ENCODE results near the gene SAXO2.
"Not testable (repeated sequence)": the region's sequence is repeated elsewhere in the genome, so short reads cannot be mapped to it uniquely, and the experiment has no call there.

DNA sequence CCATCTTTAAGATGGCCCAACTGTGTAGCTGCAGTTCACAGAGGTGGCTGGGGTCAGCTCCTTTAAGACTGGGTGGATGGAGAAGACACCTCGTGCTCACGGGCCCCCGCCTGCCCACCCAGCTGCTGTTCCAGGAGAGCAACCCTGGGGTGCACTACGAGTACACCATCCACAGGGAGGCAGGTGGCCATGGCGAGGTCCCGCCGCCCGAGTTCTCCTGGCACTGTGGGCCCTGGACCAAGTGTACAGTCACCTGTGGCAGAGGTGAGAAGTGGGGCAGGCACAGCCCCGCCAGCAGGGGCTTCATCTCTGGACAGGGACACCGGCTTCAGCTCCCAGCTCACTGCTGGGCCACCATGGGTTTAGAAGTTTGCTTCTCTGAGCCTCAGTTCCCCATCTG lies 59.9 kb downstream of the SAXO2 start:
- not testable (repeated sequence) for TF ChIP-seq CTCF (optimal IDR thresholded peaks at IDR 0.05 in 1 of 3, IDR thresholded peaks at IDR 0.05 in 1 of 3, conservative IDR thresholded peaks at IDR 0.05 in 1 of 3; ENCODE audit: extremely low read depth in 1 of 3, insufficient read depth in 2 of 3, low read length in 3 of 3); EZH2 (IDR thresholded peaks at IDR 0.05; ENCODE audit: low read length)
